ENCODE measurements around the gene TMEM126A. TPM values are rescaled to one million over a fixed set of nuclear protein-coding genes. Genes with fewer than 3 reads are reported as not detected.
"Not testable (repeated sequence)": the region's sequence is repeated elsewhere in the genome, so short reads cannot be mapped to it uniquely, and the experiment has no call there.

TMEM126A gene
- total RNA-seq = 10 to 100 TPM; 70.0 to 73.0 TPM
- polyA plus RNA-seq = 72.3 TPM

- Mint-ChIP-seq H3K27me3 (peaks cover 8 to 25% of the 10 kb centered on the region in 2 donors), H3K36me3 (peaks cover 0 to 18% (median 3%) of the 10 kb centered on the region in 3 donors), H3K27ac (peak within 1 kb of the TSS; percentile 87 to 99 (median 98)), H3K9me3 (no peaks in the 10 kb centered on the region), H3K4me3 (peak within 1 kb of the TSS; percentile 86 to 97 (median 96)), H3K4me1 (peaks cover 23 to 43% (median 41%) of the 10 kb centered on the region in 3 donors)
- no peaks in the 10 kb centered on the region for H3K27me3 ChIP-seq (ENCODE audit: insufficient read depth, low read length, poor library complexity, severe bottlenecking)
- ChIA-PET CTCF (interaction anchor here (0.9 to 1.5 kb wide), 9 partner anchors 10 to 176 kb away, joined by 3 to 8 read pairs (median 3); partner anchors contain the start of genes CREBZF and TMEM126B), POLR2A (interaction anchor here (0.7 to 3.8 kb wide), 8 partner anchors 9 to 401 kb away, joined by 3 to 73 read pairs (median 5); partner anchors contain the start of genes CCDC83, CREBZF, DLG2 and SYTL2)
- peaks cover 21% of the 10 kb centered on the region for H3K4me1 ChIP-seq (ENCODE audit: insufficient read depth, low read length)
- H3K4me3 ChIP-seq (ENCODE audit: low read length) = peak within 1 kb of the TSS; percentile 81
- H3K9me3 ChIP-seq (ENCODE audit: low read length) = no peaks in the 10 kb centered on the region
- H3K36me3 ChIP-seq (ENCODE audit: insufficient read depth, low read length) = no peaks in the 10 kb centered on the region
- H3K27ac ChIP-seq (ENCODE audit: low read depth, low read length) = peak within 1 kb of the TSS; percentile 77
- peak; percentile 83 to 92 (median 87) for DNase-seq
Measured at GRCh38 chr11:85647604-85648299, at the start of gene TMEM126A. TSS of gene TMEM126A (plus strand) at chr11:85647967. CDS start at chr11:85650256, 2,289 bp downstream.

- no peak overlapping the region for H3K27ac ChIP-seq (ENCODE audit: low read depth, low read length)
- H3K36me3 ChIP-seq (ENCODE audit: insufficient read depth, low read length) = no peaks in the 10 kb centered on the region
- Mint-ChIP-seq H3K27ac (peak overlapping the region in 1 of 8 donors; percentile 11), H3K9me3 (no peaks in the 10 kb centered on the region), H3K27me3 (peaks cover 2 to 3% of the 10 kb centered on the region in 2 donors), H3K36me3 (no peaks in the 10 kb centered on the region), H3K4me1 (no peaks in the 10 kb centered on the region), H3K4me3 (no peak overlapping the region)
- DNase-seq = no peak
- ChIA-PET POLR2A (no interaction called here), CTCF (no interaction called here)
- no peak overlapping the region for H3K4me3 ChIP-seq (ENCODE audit: low read length)
- no peaks in the 10 kb centered on the region for H3K9me3 ChIP-seq (ENCODE audit: low read length)
- H3K4me1 ChIP-seq (ENCODE audit: insufficient read depth, low read length) = no peaks in the 10 kb centered on the region
- no peaks in the 10 kb centered on the region for H3K27me3 ChIP-seq (ENCODE audit: insufficient read depth, low read length, poor library complexity, severe bottlenecking)
Measured at GRCh38 chr11:85599083-85599482, 48.7 kb upstream of the TMEM126A start.

GRCh38 chr11:85602526-85603213 is 45.1 kb upstream of the TMEM126A start:
- no peaks in the 10 kb centered on the region for H3K4me1 ChIP-seq (ENCODE audit: insufficient read depth, low read length)
- no peaks in the 10 kb centered on the region for H3K36me3 Mint-ChIP-seq
- no peak overlapping the region for H3K27ac ChIP-seq (ENCODE audit: low read depth, low read length)
- DNase-seq = no peak
- H3K36me3 ChIP-seq (ENCODE audit: insufficient read depth, low read length) = no peaks in the 10 kb centered on the region
- H3K9me3 ChIP-seq (ENCODE audit: low read length) = no peaks in the 10 kb centered on the region
- ChIA-PET POLR2A (no interaction called here), CTCF (no interaction called here)
- no peaks in the 10 kb centered on the region for H3K27me3 ChIP-seq (ENCODE audit: insufficient read depth, low read length, poor library complexity, severe bottlenecking)
- H3K27ac Mint-ChIP-seq = peak overlapping the region in 1 of 8 donors; percentile 17
- no peaks in the 10 kb centered on the region for H3K27me3 Mint-ChIP-seq
- H3K9me3 Mint-ChIP-seq = no peaks in the 10 kb centered on the region
- H3K4me3 Mint-ChIP-seq = no peak overlapping the region
- no peaks in the 10 kb centered on the region for H3K4me1 Mint-ChIP-seq
- no peak overlapping the region for H3K4me3 ChIP-seq (ENCODE audit: low read length)

GRCh38 chr11:85603220-85603619 is 44.5 kb upstream of the TMEM126A start:
- no peaks in the 10 kb centered on the region for H3K4me1 Mint-ChIP-seq
- no peaks in the 10 kb centered on the region for H3K9me3 Mint-ChIP-seq
- no peaks in the 10 kb centered on the region for H3K36me3 Mint-ChIP-seq
- Histone ChIP-seq H3K27me3 (ENCODE audit: insufficient read depth, low read length, poor library complexity, severe bottlenecking) (no peaks in the 10 kb centered on the region), H3K36me3 (ENCODE audit: insufficient read depth, low read length) (no peaks in the 10 kb centered on the region), H3K4me1 (ENCODE audit: insufficient read depth, low read length) (no peaks in the 10 kb centered on the region), H3K4me3 (ENCODE audit: low read length) (no peak overlapping the region), H3K27ac (ENCODE audit: low read depth, low read length) (no peak overlapping the region), H3K9me3 (ENCODE audit: low read length) (no peaks in the 10 kb centered on the region)
- ChIA-PET POLR2A (no interaction called here), CTCF (no interaction called here)
- H3K27ac Mint-ChIP-seq = no peak overlapping the region
- H3K27me3 Mint-ChIP-seq = no peaks in the 10 kb centered on the region
- DNase-seq = no peak
- H3K4me3 Mint-ChIP-seq = no peak overlapping the region

GRCh38 chr11:85606237-85606636 is 41.5 kb upstream of the TMEM126A start:
- POLR2A ChIA-PET; H3K27me3 Mint-ChIP-seq; H3K27ac ChIP-seq (ENCODE audit: low read depth, low read length); H3K36me3 Mint-ChIP-seq; H3K27me3 ChIP-seq (ENCODE audit: insufficient read depth, low read length, poor library complexity, severe bottlenecking); H3K4me1 ChIP-seq (ENCODE audit: insufficient read depth, low read length); DNase-seq; H3K9me3 Mint-ChIP-seq; H3K4me1 Mint-ChIP-seq; H3K4me3 ChIP-seq (ENCODE audit: low read length); H3K36me3 ChIP-seq (ENCODE audit: insufficient read depth, low read length); CTCF ChIA-PET; H3K9me3 ChIP-seq (ENCODE audit: low read length); H3K4me3 Mint-ChIP-seq: not testable (repeated sequence)
- peak overlapping the region in 1 of 8 donors; percentile 6 for H3K27ac Mint-ChIP-seq

- H3K4me3 Mint-ChIP-seq; H3K27me3 Mint-ChIP-seq; H3K4me1 Mint-ChIP-seq; H3K36me3 Mint-ChIP-seq; H3K36me3 ChIP-seq (ENCODE audit: insufficient read depth, low read length); H3K27me3 ChIP-seq (ENCODE audit: insufficient read depth, low read length, poor library complexity, severe bottlenecking); H3K9me3 ChIP-seq (ENCODE audit: low read length); H3K4me1 ChIP-seq (ENCODE audit: insufficient read depth, low read length); H3K4me3 ChIP-seq (ENCODE audit: low read length); POLR2A ChIA-PET; H3K9me3 Mint-ChIP-seq; H3K27ac Mint-ChIP-seq; CTCF ChIA-PET; DNase-seq; H3K27ac ChIP-seq (ENCODE audit: low read depth, low read length): not testable (repeated sequence)
Measured at GRCh38 chr11:85608621-85609020, 39.1 kb upstream of the TMEM126A start.

- CTCF ChIA-PET; H3K27me3 ChIP-seq (ENCODE audit: insufficient read depth, low read length, poor library complexity, severe bottlenecking); POLR2A ChIA-PET; H3K4me1 Mint-ChIP-seq; H3K27me3 Mint-ChIP-seq; H3K4me3 Mint-ChIP-seq; H3K27ac Mint-ChIP-seq; H3K36me3 ChIP-seq (ENCODE audit: insufficient read depth, low read length); H3K4me1 ChIP-seq (ENCODE audit: insufficient read depth, low read length); H3K4me3 ChIP-seq (ENCODE audit: low read length); DNase-seq; H3K9me3 Mint-ChIP-seq; H3K36me3 Mint-ChIP-seq; H3K9me3 ChIP-seq (ENCODE audit: low read length); H3K27ac ChIP-seq (ENCODE audit: low read depth, low read length): not testable (repeated sequence)
Measured at GRCh38 chr11:85609286-85609685, 38.5 kb upstream of the TMEM126A start.

- POLR2A ChIA-PET; H3K9me3 Mint-ChIP-seq; H3K27me3 Mint-ChIP-seq; H3K27me3 ChIP-seq (ENCODE audit: insufficient read depth, low read length, poor library complexity, severe bottlenecking); DNase-seq; H3K36me3 Mint-ChIP-seq; H3K27ac Mint-ChIP-seq; CTCF ChIA-PET; H3K4me3 ChIP-seq (ENCODE audit: low read length); H3K9me3 ChIP-seq (ENCODE audit: low read length); H3K4me1 ChIP-seq (ENCODE audit: insufficient read depth, low read length); H3K4me1 Mint-ChIP-seq; H3K4me3 Mint-ChIP-seq; H3K27ac ChIP-seq (ENCODE audit: low read depth, low read length); H3K36me3 ChIP-seq (ENCODE audit: insufficient read depth, low read length): not testable (repeated sequence)
Measured at GRCh38 chr11:85611643-85612042, 36.1 kb upstream of the TMEM126A start.
